Naive B cell (primary cell): ENCODE measurements around the gene CNTD1. TPM values are rescaled to one million over a fixed set of nuclear protein-coding genes. Genes with fewer than 3 reads are reported as not detected.
A peak's percentile ranks its signal among the peaks of the same experiment; 100 is the strongest.
"Not testable (repeated sequence)": the region's sequence is repeated elsewhere in the genome, so short reads cannot be mapped to it uniquely, and the experiment has no call there.

Experiments used
- ATAC-seq, 2 donors: fragments of 150-1000 bp; cut with Tn5 transposase; 2 replicates each; pipeline ENCODE4 v1.10.0; 2021; ENCODE audit warnings: low read depth in 2 of 2, mild to moderate bottlenecking in 2 of 2, moderate library complexity in 2 of 2
- DNase-seq: peaks from one replicate; pipeline ENCODE4 v3.0.0; 2022
- H3K27ac Mint-ChIP-seq, 6 donors: one replicate each; pipeline ENCODE4 v1.8.0; 2020 to 2022; ENCODE audit warnings: mild to moderate bottlenecking in 6 of 6, mixed read lengths in 6 of 6, moderate library complexity in 5 of 6, inconsistent platforms in 2 of 6
- H3K27me3 Mint-ChIP-seq, 3 donors: one replicate each; pipeline ENCODE4 v1.8.0; 2021 to 2022; ENCODE audit warnings: mixed read lengths in 3 of 3, mild to moderate bottlenecking in 1 of 3
- H3K36me3 Mint-ChIP-seq, 2 donors: one replicate each; pipeline ENCODE4 v1.8.0; 2020 to 2022; ENCODE audit warnings: mixed read lengths in 2 of 2, inconsistent platforms in 1 of 2, mild to moderate bottlenecking in 1 of 2
- H3K4me1 Mint-ChIP-seq, 3 donors: one replicate each; pipeline ENCODE4 v1.8.0; 2020 to 2022; ENCODE audit warnings: mixed read lengths in 3 of 3, inconsistent platforms in 1 of 3, mild to moderate bottlenecking in 1 of 3, moderate library complexity in 1 of 3
- H3K4me3 Mint-ChIP-seq, 8 donors: one replicate each; pipeline ENCODE4 v1.8.0; 2020 to 2022; ENCODE audit warnings: mild to moderate bottlenecking in 8 of 8, mixed read lengths in 8 of 8, moderate library complexity in 8 of 8, inconsistent platforms in 2 of 8
- H3K9me3 Mint-ChIP-seq, 7 donors: one replicate each; pipeline ENCODE4 v1.8.0; 2020 to 2022; ENCODE audit warnings: mixed read lengths in 7 of 7, mild to moderate bottlenecking in 5 of 7, inconsistent platforms in 2 of 7, moderate library complexity in 1 of 7
- polyA plus RNA-seq, 6 donors: library from polyadenylated mRNA; unstranded; fragments of 300-500 nt; fragmentation: Illumina TruSeq; gene quantifications; one replicate each; pipeline ENCODE4 v1.2.3, GENCODE V29; 2021; ENCODE audit warnings: low read depth in 6 of 6

CNTD1 gene
- polyA plus RNA-seq = under 1 TPM in 5 of 6 donors, not detected in 1; 0.17 to 0.74 (median 0.70) TPM

- peaks cover 0 to 5% (median 0%) of the 10 kb centered on the region in 3 donors for H3K27me3 Mint-ChIP-seq
- H3K27ac Mint-ChIP-seq = peak within 1 kb of the TSS; percentile 33 to 92 (median 86)
- DNase-seq = peak; percentile 68
- H3K36me3 Mint-ChIP-seq = peaks cover 0 to 8% of the 10 kb centered on the region in 2 donors
- peak; percentile 99 for ATAC-seq
- no peaks in the 10 kb centered on the region for H3K9me3 Mint-ChIP-seq
- H3K4me3 Mint-ChIP-seq = peak within 1 kb of the TSS; percentile 90 to 98 (median 96)
- H3K4me1 Mint-ChIP-seq = peaks cover 20 to 43% (median 39%) of the 10 kb centered on the region in 3 donors
Observed at GRCh38 chr17:42798383-42799380, at the start of gene CNTD1, which contains the start of gene COA3. Gene CNTD1 (plus strand): TSS chr17:42798861. CDS start chr17:42799068, 207 bp downstream. Gene COA3 (minus strand): TSS chr17:42798704. CDS start chr17:42798681, 23 bp downstream.

- Mint-ChIP-seq H3K27me3 (peaks cover 21 to 37% (median 23%) of the 10 kb centered on the region in 3 donors), H3K36me3 (no peaks in the 10 kb centered on the region), H3K27ac (no peak overlapping the region), H3K9me3 (no peaks in the 10 kb centered on the region), H3K4me1 (peaks cover 8 to 10% (median 9%) of the 10 kb centered on the region in 3 donors), H3K4me3 (no peak overlapping the region)
- ATAC-seq (no peak), DNase-seq (no peak)
Observed at GRCh38 chr17:42748908-42749798, 49.5 kb upstream of the CNTD1 start.

GRCh38 chr17:42750739-42751344 lies 47.8 kb upstream of the CNTD1 start:
- Mint-ChIP-seq H3K36me3 (no peaks in the 10 kb centered on the region), H3K27me3 (peaks cover 31 to 39% (median 32%) of the 10 kb centered on the region in 3 donors), H3K4me1 (no peaks in the 10 kb centered on the region), H3K9me3 (no peaks in the 10 kb centered on the region), H3K4me3 (no peak overlapping the region), H3K27ac (no peak overlapping the region)
- ATAC-seq (no peak), DNase-seq (no peak)

GRCh38 chr17:42751628-42752027 lies 47.0 kb upstream of the CNTD1 start:
- Mint-ChIP-seq H3K27me3 (peaks cover 32 to 46% (median 36%) of the 10 kb centered on the region in 3 donors), H3K36me3 (no peaks in the 10 kb centered on the region), H3K4me1 (no peaks in the 10 kb centered on the region), H3K4me3 (no peak overlapping the region), H3K9me3 (no peaks in the 10 kb centered on the region), H3K27ac (no peak overlapping the region)
- DNase-seq (no peak), ATAC-seq (no peak)

GRCh38 chr17:42754782-42755181 lies 43.9 kb upstream of the CNTD1 start:
- ATAC-seq (no peak), DNase-seq (no peak)
- no peaks in the 10 kb centered on the region for H3K9me3 Mint-ChIP-seq
- no peak overlapping the region for H3K4me3 Mint-ChIP-seq
- H3K4me1 Mint-ChIP-seq = peaks cover 2 to 5% (median 3%) of the 10 kb centered on the region in 3 donors
- H3K27me3 Mint-ChIP-seq = peaks cover 23 to 47% (median 36%) of the 10 kb centered on the region in 3 donors
- H3K36me3 Mint-ChIP-seq = no peaks in the 10 kb centered on the region
- H3K27ac Mint-ChIP-seq = no peak overlapping the region

- no peaks in the 10 kb centered on the region for H3K9me3 Mint-ChIP-seq
- peak overlapping the region; percentile 41 to 84 (median 77) for H3K4me3 Mint-ChIP-seq
- peaks cover 25 to 68% (median 50%) of the 10 kb centered on the region in 3 donors for H3K27me3 Mint-ChIP-seq
- DNase-seq = peak; percentile 54
- peak; percentile 87 to 88 for ATAC-seq
- H3K36me3 Mint-ChIP-seq = no peaks in the 10 kb centered on the region
- H3K27ac Mint-ChIP-seq = peak overlapping the region in 3 of 6 donors; percentile 69 to 88 (median 81)
- peaks cover 18 to 24% (median 19%) of the 10 kb centered on the region in 3 donors for H3K4me1 Mint-ChIP-seq
Observed at GRCh38 chr17:42759982-42760651, 38.5 kb upstream of the CNTD1 start.

GRCh38 chr17:42760652-42761581 lies 37.7 kb upstream of the CNTD1 start, which contains the start of gene RAMP2:
Gene RAMP2 (plus strand): TSS chr17:42761227. CDS start chr17:42761262, 35 bp downstream.
- Mint-ChIP-seq H3K4me3 (peak within 1 kb of the TSS; percentile 66 to 86 (median 77)), H3K27me3 (peaks cover 27 to 74% (median 50%) of the 10 kb centered on the region in 3 donors), H3K36me3 (no peaks in the 10 kb centered on the region), H3K9me3 (no peaks in the 10 kb centered on the region), H3K27ac (peak within 1 kb of the TSS in 3 of 6 donors; percentile 79 to 88 (median 81)), H3K4me1 (peaks cover 18 to 24% (median 19%) of the 10 kb centered on the region in 3 donors)
- peak; percentile 16 to 17 for ATAC-seq
- DNase-seq = no peak

- Mint-ChIP-seq H3K4me3 (peak overlapping the region in 7 of 8 donors; percentile 35 to 86 (median 71)), H3K9me3 (no peaks in the 10 kb centered on the region), H3K36me3 (no peaks in the 10 kb centered on the region), H3K4me1 (peaks cover 18 to 24% (median 19%) of the 10 kb centered on the region in 3 donors), H3K27me3 (peaks cover 27 to 68% (median 48%) of the 10 kb centered on the region in 3 donors), H3K27ac (peak overlapping the region in 1 of 6 donors; percentile 79)
- no peak for ATAC-seq
- no peak for DNase-seq
Observed at GRCh38 chr17:42761638-42762037, 37.0 kb upstream of the CNTD1 start.

GRCh38 chr17:42766124-42766523 lies 32.5 kb upstream of the CNTD1 start:
- peaks cover 6 to 9% (median 8%) of the 10 kb centered on the region in 3 donors for H3K4me1 Mint-ChIP-seq
- no peak overlapping the region for H3K4me3 Mint-ChIP-seq
- no peak for ATAC-seq
- no peak for DNase-seq
- no peaks in the 10 kb centered on the region for H3K36me3 Mint-ChIP-seq
- H3K27me3 Mint-ChIP-seq = peaks cover 29 to 62% (median 49%) of the 10 kb centered on the region in 3 donors
- H3K9me3 Mint-ChIP-seq = no peaks in the 10 kb centered on the region
- peak overlapping the region in 1 of 6 donors; percentile 66 for H3K27ac Mint-ChIP-seq

- H3K4me1 Mint-ChIP-seq = peaks cover 6 to 9% (median 9%) of the 10 kb centered on the region in 3 donors
- H3K9me3 Mint-ChIP-seq = peaks cover 0 to 4% (median 0%) of the 10 kb centered on the region in 7 donors
- H3K36me3 Mint-ChIP-seq = no peaks in the 10 kb centered on the region
- H3K27ac Mint-ChIP-seq = no peak overlapping the region
- H3K4me3 Mint-ChIP-seq = peak overlapping the region in 2 of 8 donors; percentile 32 to 57
- no peak for DNase-seq
- no peak for ATAC-seq
- H3K27me3 Mint-ChIP-seq = peaks cover 24 to 50% (median 37%) of the 10 kb centered on the region in 3 donors
Observed at GRCh38 chr17:42767512-42767911, 31.1 kb upstream of the CNTD1 start.

GRCh38 chr17:42768006-42768405 lies 30.7 kb upstream of the CNTD1 start:
- H3K27me3 Mint-ChIP-seq = peaks cover 24 to 45% (median 32%) of the 10 kb centered on the region in 3 donors
- peak overlapping the region in 2 of 8 donors; percentile 23 to 32 for H3K4me3 Mint-ChIP-seq
- ATAC-seq, DNase-seq, H3K36me3 Mint-ChIP-seq, H3K9me3 Mint-ChIP-seq: not testable (repeated sequence)
- peaks cover 7 to 13% (median 9%) of the 10 kb centered on the region in 3 donors for H3K4me1 Mint-ChIP-seq
- peak overlapping the region in 1 of 6 donors; percentile 44 for H3K27ac Mint-ChIP-seq
